Caco-2 (cell line): ENCODE results near the gene SLC13A5. TPM values are rescaled to one million over a fixed set of nuclear protein-coding genes. Genes with fewer than 3 reads are reported as not detected.

Experiments
- BruUV-seq: library from RNA; stranded (reverse); fragments of 400-500 nt; replicated peaks from 2 replicates; lab custom pipeline; 2021; lab: Mats Ljungman, UMichigan
- CTCF ChIA-PET: fragments of 300-600 bp; sonication (Branson Sonifier 250); formaldehyde crosslinking; loops from one replicate; lab custom pipeline; 2022; ENCODE audit warnings: antibody characterized with exemption; lab: Charles Lee
- POLR2A ChIA-PET: fragments of 300-600 bp; sonication (Branson Sonifier 250); formaldehyde crosslinking; loops from one replicate; lab custom pipeline; 2022; ENCODE audit warnings: antibody characterized with exemption; lab: Charles Lee
- DNase-seq, 2 experiments: peaks; one replicate each; pipeline versions ENCODE4 v3.0.0 to v3.0.0-alpha.2; 2020 to 2022
- H3K27me3 ChIP-seq: replicated peaks from 2 replicates; pipeline ENCODE4 v1.6.0; 2011; ENCODE audit warnings: low read length; ENCODE audit not compliant: control insufficient read depth, insufficient read depth
- H3K36me3 ChIP-seq: 2 replicates; pipeline ENCODE4 v1.5.1; 2011; ENCODE audit warnings: low read length; ENCODE audit not compliant: control insufficient read depth, insufficient read depth
- H3K4me1 ChIP-seq: fragments of 250-450 bp; sonication (Bioruptor Pico); 2 replicates; pipeline ENCODE4 v1.5.1; 2020; ENCODE audit warnings: mild to moderate bottlenecking
- H3K4me3 ChIP-seq: 2 replicates; pipeline ENCODE4 v1.5.1; 2011; ENCODE audit warnings: low read depth, mild to moderate bottlenecking, control low read depth, low read length
- H3K9me3 ChIP-seq: fragments of 250-450 bp; sonication (Bioruptor Pico); 2 replicates; pipeline ENCODE4 v1.5.1; 2020; ENCODE audit warnings: mild to moderate bottlenecking, moderate library complexity
- H3K27ac Mint-ChIP-seq: one replicate; pipeline ENCODE4 v1.8.0; 2022; ENCODE audit warnings: mixed read lengths; ENCODE audit not compliant: unreplicated experiment
- H3K27me3 Mint-ChIP-seq: one replicate; pipeline ENCODE4 v1.8.0; 2022; ENCODE audit warnings: mixed read lengths; ENCODE audit not compliant: insufficient read depth, unreplicated experiment
- H3K36me3 Mint-ChIP-seq: one replicate; pipeline ENCODE4 v1.8.0; 2022; ENCODE audit warnings: mild to moderate bottlenecking, mixed read lengths; ENCODE audit not compliant: insufficient read depth, unreplicated experiment
- H3K4me1 Mint-ChIP-seq: one replicate; pipeline ENCODE4 v1.8.0; 2022; ENCODE audit warnings: low read depth, mixed read lengths; ENCODE audit not compliant: unreplicated experiment
- H3K4me3 Mint-ChIP-seq: one replicate; pipeline ENCODE4 v1.8.0; 2022; ENCODE audit warnings: mild to moderate bottlenecking, moderate library complexity, mixed read lengths; ENCODE audit not compliant: unreplicated experiment
- H3K9me3 Mint-ChIP-seq: one replicate; pipeline ENCODE4 v1.8.0; 2022; ENCODE audit warnings: mixed read lengths; ENCODE audit not compliant: unreplicated experiment
- CTCF ChIP-seq, 2 experiments: fragments of 200-600 bp in 1 of 2; IDR thresholded peaks; 1 replicate in 1 of 2; 2 replicates in 1 of 2; pipeline versions ENCODE4 v1.5.1 to v1.8.0; 2011 to 2022; ENCODE audit warnings: antibody characterized with exemption in 1 of 2, control low read depth in 1 of 2, inconsistent platforms in 1 of 2, low read depth in 1 of 2, low read length in 1 of 2, mild to moderate bottlenecking in 1 of 2, moderate library complexity in 1 of 2; ENCODE audit not compliant: insufficient read depth in 1 of 2, severe bottlenecking in 1 of 2, unreplicated experiment in 1 of 2
- intact Hi-C: fragments of 100-400 bp; cut with micrococcal nuclease; formaldehyde crosslinking; loops from one replicate; pipeline ENCODE4 v1.10.0; 2022; ENCODE audit not compliant: unreplicated experiment
- total RNA-seq: library from RNA; stranded (reverse); gene quantifications from 2 replicates; pipeline ENCODE4 v1.2.3, GENCODE V29; 2022

The SLC13A5 gene
- total RNA-seq, 1 experiment from 2014 or later, result 0.11 TPM

GRCh38 chr17:6641247-6641863 lies 71.8 kb downstream of the SLC13A5 start:
- no peak for DNase-seq
- H3K9me3 Mint-ChIP-seq, result no peaks in the 10 kb centered on the region
- intact Hi-C loops, result loop anchor here (1.0 to 5.0 kb wide), 2 partner anchors 10 to 169 kb away; partner anchors contain the start of genes C17orf100 and MED31

GRCh38 chr17:6640536-6641246 lies 72.5 kb downstream of the SLC13A5 start, which contains the start of the genes KIAA0753 and TXNDC17:
Gene KIAA0753, minus strand, starts transcription at chr17:6640711. Its CDS starts 5,608 bp downstream, at chr17:6635103.
Gene TXNDC17, plus strand, starts transcription at chr17:6641060. Its CDS starts 23 bp downstream, at chr17:6641083.
- intact Hi-C loops, result loop anchor here (1.0 to 5.0 kb wide), 2 partner anchors 11 to 168 kb away; partner anchors contain the start of genes C17orf100 and MED31
- no TSS peak for BruUV-seq

More at GRCh38 chr17:6641247-6641863, 71.8 kb downstream of the SLC13A5 start:
- H3K9me3 ChIP-seq, result no peaks in the 10 kb centered on the region
- Mint-ChIP-seq H3K4me1 (no peaks in the 10 kb centered on the region), H3K4me3 (peak overlapping the region; percentile 91), H3K27ac (peak overlapping the region; percentile 95), H3K36me3 (peaks cover 9% of the 10 kb centered on the region), H3K27me3 (no peaks in the 10 kb centered on the region)
- H3K4me1 ChIP-seq, result no peaks in the 10 kb centered on the region
- H3K27me3 ChIP-seq, result no peaks in the 10 kb centered on the region
- POLR2A ChIA-PET, result interaction anchor here (1.3 kb wide), 1 partner anchor 10 kb away, joined by 6 read pairs; the partner anchor contains the start of genes C17orf100 and MED31
- CTCF ChIA-PET, result no interaction called here
- peak overlapping the region; percentile 71 for H3K4me3 ChIP-seq
- no peaks in the 10 kb centered on the region for H3K36me3 ChIP-seq
- no peak for TF ChIP-seq CTCF (IDR thresholded peaks at IDR 0.05; ENCODE audit: insufficient read depth in 1 of 2, low read depth in 1 of 2, low read length in 1 of 2, severe bottlenecking in 1 of 2, unreplicated experiment in 1 of 2)
- TSS peak; percentile 65 for BruUV-seq

More at GRCh38 chr17:6640536-6641246, 72.5 kb downstream of the SLC13A5 start, which contains the start of the genes KIAA0753 and TXNDC17:
- H3K27me3 Mint-ChIP-seq, result no peaks in the 10 kb centered on the region
- Histone ChIP-seq H3K4me3 (peak within 1 kb of the TSS; percentile 71), H3K27me3 (no peaks in the 10 kb centered on the region), H3K36me3 (no peaks in the 10 kb centered on the region), H3K9me3 (no peaks in the 10 kb centered on the region), H3K4me1 (no peaks in the 10 kb centered on the region)
- no peaks in the 10 kb centered on the region for H3K9me3 Mint-ChIP-seq
- POLR2A ChIA-PET, result interaction anchor here (1.3 kb wide), 1 partner anchor 10 kb away, joined by 6 read pairs; the partner anchor contains the start of genes C17orf100 and MED31
- H3K4me3 Mint-ChIP-seq, result peak within 1 kb of the TSS; percentile 91
- H3K4me1 Mint-ChIP-seq, result no peaks in the 10 kb centered on the region
- peak; percentile 81 to 83 for DNase-seq
- peak within 1 kb of the TSS; percentile 95 for H3K27ac Mint-ChIP-seq
- CTCF ChIA-PET, result interaction anchor here (0.7 to 1.0 kb wide), 2 partner anchors 8 to 210 kb away, joined by 3 read pairs; no protein-coding TSS in a partner anchor
- peaks cover 9% of the 10 kb centered on the region for H3K36me3 Mint-ChIP-seq
- no peak for TF ChIP-seq CTCF (IDR thresholded peaks at IDR 0.05; ENCODE audit: insufficient read depth in 1 of 2, low read depth in 1 of 2, low read length in 1 of 2, severe bottlenecking in 1 of 2, unreplicated experiment in 1 of 2)
